ENCODE measurements around the gene DGKG.

DNA sequence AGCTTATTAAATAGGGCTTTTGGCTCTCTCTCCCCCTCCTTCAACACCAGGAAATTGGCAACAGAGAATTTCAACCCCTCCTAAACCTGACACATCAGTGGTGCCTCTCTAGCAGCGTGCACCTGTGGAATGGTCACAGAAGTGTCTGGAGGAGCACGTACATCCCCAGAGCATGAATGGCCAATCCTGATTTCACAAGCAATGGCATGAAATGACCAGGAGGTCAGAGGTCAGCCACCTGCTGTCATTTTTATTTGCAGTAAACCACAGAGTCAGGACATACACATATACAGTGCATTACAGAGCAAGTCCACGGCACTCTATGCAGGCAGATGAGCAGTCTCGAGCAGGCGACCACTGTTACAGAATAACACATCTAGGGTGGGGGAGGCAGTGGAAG is 228.1 kb downstream of the DGKG start:
- TF ChIP-seq, protein P1, sequence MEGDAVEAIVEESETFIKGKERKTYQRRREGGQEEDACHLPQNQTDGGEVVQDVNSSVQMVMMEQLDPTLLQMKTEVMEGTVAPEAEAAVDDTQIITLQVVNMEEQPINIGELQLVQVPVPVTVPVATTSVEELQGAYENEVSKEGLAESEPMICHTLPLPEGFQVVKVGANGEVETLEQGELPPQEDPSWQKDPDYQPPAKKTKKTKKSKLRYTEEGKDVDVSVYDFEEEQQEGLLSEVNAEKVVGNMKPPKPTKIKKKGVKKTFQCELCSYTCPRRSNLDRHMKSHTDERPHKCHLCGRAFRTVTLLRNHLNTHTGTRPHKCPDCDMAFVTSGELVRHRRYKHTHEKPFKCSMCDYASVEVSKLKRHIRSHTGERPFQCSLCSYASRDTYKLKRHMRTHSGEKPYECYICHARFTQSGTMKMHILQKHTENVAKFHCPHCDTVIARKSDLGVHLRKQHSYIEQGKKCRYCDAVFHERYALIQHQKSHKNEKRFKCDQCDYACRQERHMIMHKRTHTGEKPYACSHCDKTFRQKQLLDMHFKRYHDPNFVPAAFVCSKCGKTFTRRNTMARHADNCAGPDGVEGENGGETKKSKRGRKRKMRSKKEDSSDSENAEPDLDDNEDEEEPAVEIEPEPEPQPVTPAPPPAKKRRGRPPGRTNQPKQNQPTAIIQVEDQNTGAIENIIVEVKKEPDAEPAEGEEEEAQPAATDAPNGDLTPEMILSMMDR (IDR thresholded peaks at IDR 0.05), result no peak
- no peak for TF ChIP-seq POLR2A (IDR thresholded peaks at IDR 0.05)

Data from lower leg skin (tissue), 3 donors.